HG03066 (cell line): ENCODE measurements around the gene KDM4B.

ENCODE experiments used
- ATAC-seq: cut with Tn5 transposase; IDR thresholded peaks from one replicate; pipeline ENCODE4 v1.9.1; 2021; ENCODE audit warnings: low read depth; ENCODE audit not compliant: unreplicated experiment

The KDM4B gene

GRCh38 chr19:5064896-5065295, 96.0 kb downstream of the KDM4B start:
- ATAC-seq = no peak

- no peak for ATAC-seq
Measured at GRCh38 chr19:5065663-5066093, 96.8 kb downstream of the KDM4B start.

- no peak for ATAC-seq
Measured at GRCh38 chr19:5066768-5067167, 97.9 kb downstream of the KDM4B start.

DNA sequence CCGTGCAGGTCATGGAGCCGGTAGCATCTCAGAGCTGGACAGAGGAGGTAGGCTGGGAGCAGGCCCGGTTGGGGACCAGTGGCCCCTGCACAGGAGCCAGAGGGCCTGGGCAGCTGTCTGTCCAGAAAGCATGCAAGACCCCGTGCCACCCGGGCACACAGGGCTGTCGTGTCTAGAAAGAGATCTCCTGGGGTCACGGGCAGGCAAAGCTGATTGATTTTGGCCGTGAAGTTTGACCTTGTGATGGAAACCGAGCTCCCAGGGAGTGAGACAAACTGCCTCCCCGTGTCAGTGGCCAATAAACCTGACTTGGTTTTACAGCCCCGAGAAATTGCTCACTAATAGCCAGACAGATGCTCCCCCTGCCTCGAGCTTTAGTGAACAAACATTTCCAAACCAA, 98.8 kb downstream of the KDM4B start:
- ATAC-seq = no peak

GRCh38 chr19:5068233-5069072, 99.5 kb downstream of the KDM4B start:
- ATAC-seq = no peak

DNA sequence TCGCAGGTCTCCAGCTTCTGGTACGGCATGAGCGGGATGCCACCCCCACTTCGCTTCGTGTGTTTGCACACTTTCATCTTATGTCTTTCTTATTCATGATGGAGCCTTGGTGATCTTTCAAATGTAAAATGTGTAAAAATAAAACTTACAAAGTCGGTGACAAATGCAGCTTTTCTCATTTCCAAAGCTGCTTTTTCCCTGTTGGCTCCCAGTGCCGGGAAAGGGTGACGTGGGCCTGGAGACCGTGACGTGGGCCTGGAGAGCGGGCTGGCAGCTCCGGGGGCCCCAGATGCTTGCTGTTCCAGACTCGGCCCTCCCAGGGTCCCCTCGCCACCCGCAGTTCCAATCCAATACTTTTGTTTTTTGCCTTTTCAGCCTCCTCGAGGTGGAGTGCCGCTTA, 101.4 kb downstream of the KDM4B start:
- no peak for ATAC-seq

DNA sequence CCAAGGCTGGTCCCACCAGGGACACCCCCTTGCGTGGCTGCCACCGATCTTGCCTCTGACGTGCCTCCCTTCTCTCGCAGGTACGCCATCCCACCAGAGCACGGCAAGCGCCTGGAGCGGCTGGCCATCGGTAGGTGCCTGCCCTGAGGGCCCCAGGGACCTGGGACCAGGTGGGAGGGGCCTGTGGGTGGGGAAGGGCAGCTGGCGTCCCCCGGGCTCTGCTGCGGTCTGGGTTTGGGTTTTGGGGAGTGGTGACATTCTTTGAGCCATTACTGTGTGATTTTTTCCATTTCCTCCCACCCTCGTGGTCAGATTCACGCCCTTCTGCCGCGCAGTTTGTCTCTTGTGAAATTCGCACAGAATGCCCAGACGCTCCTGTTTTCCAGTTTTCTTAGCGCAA, 102.0 kb downstream of the KDM4B start:
- no peak for ATAC-seq

DNA sequence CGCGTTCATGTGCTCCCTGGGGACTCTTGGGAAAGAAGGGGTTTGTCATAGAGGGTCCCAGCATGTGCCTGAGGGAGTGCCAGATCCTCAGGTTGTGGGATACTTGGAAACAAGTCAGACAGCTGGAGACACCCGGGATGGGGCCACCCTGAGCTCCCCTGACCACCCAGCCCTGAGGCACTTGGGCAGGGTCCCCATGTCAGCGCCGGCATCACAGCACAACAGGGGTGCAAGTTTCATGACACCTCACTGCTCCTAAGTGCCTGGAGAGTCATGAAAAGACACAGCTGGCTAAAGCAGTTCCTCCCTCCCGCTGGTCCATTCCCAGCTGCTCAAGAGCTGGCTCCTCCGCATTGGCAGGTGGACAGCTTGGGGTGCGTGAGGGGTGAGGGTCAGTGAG, 102.7 kb downstream of the KDM4B start:
- ATAC-seq = no peak

DNA sequence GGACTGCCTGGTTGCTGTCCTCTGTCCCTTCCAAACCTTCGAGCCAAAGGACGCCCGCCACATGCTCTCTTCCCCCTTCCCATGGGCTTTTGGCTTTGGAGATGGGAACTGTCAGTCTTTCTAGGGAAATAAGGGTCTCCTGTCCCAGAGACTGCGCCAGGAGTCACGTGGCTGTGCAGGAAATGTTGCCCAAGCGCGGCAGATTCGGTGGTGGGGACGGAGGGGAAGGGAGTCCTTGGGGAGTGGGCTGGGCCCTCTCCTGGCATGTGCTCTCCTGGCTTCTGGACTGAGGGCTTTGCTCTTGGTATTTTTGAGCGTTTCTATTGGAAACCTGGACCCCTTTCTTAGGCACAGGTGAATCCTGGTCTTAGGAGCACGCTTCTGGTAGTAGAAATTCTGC, 103.2 kb downstream of the KDM4B start:
- no peak for ATAC-seq

GRCh38 chr19:5073153-5073844, 104.4 kb downstream of the KDM4B start:
- ATAC-seq = no peak

DNA sequence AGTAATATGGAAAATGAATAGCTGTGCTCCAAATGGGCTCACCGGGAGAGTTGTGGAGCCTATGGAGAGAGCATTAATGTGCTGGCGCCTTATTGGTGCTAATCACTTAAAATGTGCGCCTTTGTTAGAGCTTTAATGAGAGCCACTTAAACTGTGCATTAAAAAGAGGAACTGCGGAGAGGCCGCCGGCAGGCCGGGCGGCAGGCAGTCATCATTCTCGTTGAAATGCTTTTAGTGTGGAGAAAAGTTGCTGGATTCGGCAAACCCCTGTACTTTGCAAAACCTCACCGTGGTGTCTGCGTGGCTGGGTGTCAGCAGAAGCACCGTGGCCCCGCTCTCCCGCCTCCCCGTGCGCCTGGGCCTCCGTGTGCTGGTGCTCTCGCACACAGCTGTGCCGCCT, 105.5 kb downstream of the KDM4B start:
- ATAC-seq = no peak

GRCh38 chr19:5074830-5075394, 106.0 kb downstream of the KDM4B start:
- no peak for ATAC-seq

DNA sequence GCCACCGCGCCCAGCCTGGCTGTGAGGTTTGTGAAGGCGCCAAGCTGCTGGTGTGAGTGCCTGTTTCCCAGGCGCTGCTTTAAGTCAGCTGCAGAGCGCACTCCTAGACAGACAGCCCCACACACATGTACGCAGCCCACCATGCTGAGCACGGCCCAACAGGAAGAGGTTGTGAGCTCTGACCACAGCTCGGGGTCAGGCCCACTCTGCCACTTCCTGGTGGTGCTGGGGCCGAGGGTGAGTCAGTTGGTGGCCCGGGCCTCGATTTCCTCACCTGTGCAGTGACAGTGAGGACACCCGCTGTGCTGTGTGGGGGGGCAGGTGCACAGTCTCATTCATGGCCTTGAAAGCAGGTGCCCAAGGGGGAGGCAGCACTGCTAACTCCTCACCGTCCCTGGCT, 106.7 kb downstream of the KDM4B start:
- no peak for ATAC-seq

DNA sequence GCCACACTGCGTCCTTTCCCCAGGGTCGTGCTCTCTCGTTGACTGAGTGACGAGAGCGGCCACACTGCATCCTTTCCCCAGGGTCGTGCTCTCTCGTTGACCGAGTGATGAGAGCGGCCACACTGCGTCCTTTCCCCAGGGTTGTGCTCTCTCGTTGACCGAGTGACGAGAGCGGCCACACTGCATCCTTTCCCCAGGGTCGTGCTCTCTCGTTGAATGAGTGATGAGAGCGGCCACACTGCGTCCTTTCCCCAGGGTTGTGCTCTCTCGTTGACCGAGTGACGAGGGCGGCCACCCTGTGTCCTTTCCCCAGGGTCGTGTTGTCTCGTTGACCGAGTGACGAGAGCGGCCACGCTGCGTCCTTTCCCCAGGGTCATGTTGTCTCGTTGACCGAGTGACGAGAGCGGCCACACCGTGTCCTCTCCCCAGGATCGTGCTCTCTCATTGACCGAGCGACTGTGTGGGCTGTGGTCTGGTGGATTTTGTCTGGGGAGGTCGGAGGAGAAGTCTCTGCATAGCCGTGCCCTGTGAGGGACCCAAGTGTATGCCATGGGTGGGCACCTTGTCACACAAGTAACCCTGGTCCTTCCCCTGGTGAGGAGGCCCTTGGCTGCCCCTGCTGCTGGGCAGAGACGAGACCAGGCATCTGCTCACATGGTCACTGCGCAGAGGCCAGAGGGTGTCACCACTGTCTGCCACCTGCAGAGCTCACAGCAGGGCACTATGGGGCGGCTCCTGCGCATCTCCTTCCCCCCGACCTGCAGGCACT, 107.7 kb downstream of the KDM4B start:
- no peak for ATAC-seq

GRCh38 chr19:5077209-5077515, 108.2 kb downstream of the KDM4B start:
- ATAC-seq = no peak

DNA sequence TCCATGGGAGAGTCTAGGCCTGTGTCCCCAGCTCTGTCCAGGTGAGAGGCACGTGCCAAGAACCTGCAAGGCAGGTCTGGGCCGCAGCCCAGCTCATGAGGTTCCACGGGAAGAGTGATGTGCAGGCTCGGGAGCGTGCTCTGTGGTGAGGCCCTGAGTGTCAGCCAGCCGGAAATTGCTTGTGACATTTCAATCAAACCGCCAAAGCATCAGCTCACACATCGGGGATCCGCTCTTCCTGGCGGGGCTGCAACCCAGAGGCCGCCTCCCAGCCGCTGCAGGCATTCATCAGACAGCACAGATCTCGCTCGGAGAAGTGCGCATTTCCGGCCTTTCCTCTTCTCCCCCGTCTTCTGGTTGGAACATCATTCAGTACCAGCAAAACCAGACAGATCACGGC, 109.3 kb downstream of the KDM4B start:
- no peak for ATAC-seq

DNA sequence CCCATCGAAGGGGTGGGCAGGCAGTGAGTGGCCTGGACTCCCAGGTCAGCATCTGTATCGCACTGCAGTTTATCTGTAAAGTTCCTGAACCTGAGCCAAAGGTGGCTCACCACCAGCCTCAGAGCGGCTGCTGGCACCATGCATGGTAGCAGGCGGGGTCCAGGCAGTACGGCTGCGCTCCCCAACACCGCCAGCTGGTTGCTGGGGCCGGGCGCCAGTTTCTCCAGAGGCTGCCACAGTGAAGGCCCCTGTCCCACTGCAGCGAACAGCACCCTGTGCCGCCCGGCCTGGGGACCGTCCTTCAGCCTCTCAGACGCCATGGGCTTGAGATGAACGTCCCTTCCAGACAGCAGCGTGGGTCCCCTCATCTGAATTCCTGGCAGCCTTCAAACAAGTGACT, 109.8 kb downstream of the KDM4B start:
- no peak for ATAC-seq

DNA sequence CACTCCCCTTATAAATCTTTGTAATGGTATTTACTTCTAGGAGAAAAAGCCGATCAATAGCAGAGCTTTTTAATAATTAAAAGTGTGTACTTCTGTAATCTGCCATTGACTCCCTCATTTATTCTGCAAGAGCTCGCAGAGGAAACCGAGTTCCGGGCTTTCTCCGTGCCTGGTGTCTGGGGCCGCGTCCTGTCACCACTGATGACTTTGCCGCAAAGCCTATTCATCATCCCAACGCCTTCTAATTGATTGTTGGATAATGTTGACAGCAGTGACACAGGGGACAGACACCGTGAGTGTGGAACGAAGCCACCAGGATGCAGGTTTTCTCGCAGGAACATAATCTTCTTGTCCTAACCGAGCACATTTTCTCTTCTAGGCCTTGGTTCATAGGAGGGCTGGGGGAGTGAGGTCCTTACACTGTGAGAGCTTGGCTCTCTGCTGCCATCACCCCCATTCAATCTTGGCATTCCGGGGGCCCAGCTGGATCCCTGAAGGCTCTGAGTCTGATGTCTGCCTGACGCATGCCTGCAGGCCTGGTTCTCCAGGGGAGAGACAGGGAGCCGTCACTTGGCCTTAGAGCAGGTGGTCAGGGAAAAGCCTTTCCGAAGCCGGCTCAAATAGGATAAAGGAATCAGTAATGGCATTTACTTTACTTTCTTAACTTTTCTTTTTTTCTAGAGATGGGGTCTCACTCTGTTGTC, 110.3 kb downstream of the KDM4B start:
- ATAC-seq = no peak

DNA sequence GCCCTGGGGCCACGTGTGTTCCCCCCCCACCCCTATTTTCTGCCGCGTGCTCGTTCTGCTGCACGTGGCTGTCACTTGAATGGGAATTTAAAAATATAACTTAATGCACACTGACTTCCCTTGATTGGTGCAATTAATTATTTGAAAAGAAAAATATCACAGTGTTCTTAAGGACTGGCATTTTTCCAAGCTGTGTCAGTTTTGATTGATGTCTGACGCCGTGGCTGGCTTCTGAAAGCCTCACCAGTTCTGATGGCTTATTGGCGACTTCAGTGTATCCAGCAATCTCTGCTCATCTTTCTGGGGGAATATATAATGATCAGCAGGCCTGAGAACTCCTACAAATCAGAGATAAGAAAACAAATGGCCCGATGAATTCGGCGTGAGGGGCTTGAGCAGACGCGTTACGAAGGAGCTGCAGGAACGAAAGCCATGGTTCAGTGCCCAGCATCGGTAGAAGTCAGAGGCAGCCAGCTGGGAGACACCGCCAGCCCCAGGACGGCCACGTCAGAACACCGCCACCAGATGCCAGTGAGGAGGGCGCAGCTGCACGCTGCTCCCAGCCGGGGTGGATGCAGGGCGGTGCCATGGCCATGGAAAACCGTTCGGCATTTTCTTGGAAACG, 111.2 kb downstream of the KDM4B start:
- no peak for ATAC-seq

DNA sequence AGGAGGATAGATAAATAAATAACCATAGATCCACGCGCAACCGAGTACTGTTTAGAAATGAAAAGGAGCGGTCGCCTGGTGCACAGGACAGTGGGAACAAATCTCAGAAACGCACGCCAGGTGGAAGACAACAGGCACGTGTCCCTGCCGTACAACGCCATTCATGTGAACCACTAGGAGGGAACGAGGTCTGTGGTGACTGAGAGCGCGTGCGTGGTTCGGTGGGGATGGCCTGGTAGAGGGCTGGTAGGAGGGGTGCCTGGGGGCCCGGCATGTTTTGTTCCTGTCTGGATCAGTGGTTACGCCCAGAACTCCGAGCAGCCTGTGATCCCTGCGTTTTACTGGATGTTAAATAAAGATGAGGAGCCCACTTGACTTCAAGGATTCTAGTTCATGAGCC, 111.9 kb downstream of the KDM4B start:
- no peak for ATAC-seq
